ENCODE measurements around the gene HSPA4L.

HSPA4L gene

DNA sequence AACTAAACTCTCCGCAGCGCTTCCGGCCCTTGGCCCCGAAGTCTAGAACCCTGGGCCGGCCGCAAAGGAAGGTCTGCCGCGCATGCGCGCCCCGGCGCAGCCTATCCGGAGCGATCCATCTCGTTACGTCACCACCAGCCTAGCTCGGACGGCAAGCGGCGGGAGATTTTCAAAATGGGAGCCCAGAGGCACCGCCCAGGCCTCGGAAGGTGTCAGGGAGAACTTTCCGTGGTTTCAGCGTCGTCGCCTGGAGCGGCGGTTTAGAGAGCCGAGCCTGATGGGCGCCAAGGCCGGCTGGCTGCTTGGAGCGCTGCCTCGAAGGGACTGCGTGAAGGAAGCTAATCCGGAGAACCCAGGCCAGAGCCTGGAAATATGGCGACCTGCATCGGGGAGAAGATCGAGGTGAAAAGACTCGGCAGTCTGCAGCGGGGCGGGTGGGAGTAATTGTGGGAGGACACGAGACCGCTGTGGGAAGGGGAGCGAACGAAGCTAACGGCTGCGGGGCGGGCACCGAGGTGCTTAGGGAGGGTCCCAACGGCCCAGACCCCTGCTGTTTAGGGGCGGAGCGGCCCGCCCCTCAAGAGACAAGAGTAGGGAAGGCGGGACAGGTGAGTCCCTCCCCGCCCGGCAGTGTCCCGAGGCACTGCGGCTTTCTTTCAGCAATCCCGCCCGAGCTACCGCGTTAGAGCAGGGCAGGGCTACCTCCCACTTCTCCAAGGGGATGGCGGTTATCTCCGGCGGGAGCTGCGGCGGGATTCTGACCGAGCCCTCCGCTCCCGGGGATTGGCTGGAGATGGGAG, 98.8 kb downstream of the HSPA4L start, which contains the start of gene PLK4:
Gene PLK4 (plus strand): TSS at position 131 of the 800 bp plus-strand sequence. CDS start 242 bp downstream, at position 373.
- TF ChIP-seq CTCF (IDR thresholded peaks at IDR 0.05; ENCODE audit: low read depth, low read length), result no peak
- H3K36me3 ChIP-seq (replicated peaks; ENCODE audit: low read depth, low read length), result peaks cover 23% of the 10 kb centered on the region
- H3K27ac ChIP-seq (ENCODE audit: low read length), result peak within 1 kb of the TSS; percentile 81
- H3K4me2 ChIP-seq (ENCODE audit: low read length), result peak within 1 kb of the TSS; percentile 78
- H3K9me3 ChIP-seq (ENCODE audit: insufficient read depth, low read length), result no peaks in the 10 kb centered on the region
- H3K4me1 ChIP-seq (ENCODE audit: low read length), result peaks cover 9% of the 10 kb centered on the region
- H4K20me1 ChIP-seq (ENCODE audit: insufficient read depth, low read length), result no peaks in the 10 kb centered on the region
- H3K27me3 ChIP-seq (ENCODE audit: low read depth, low read length), result no peaks in the 10 kb centered on the region
- H3K4me3 ChIP-seq (ENCODE audit: low read length), result peak within 1 kb of the TSS; percentile 97
- H2AFZ ChIP-seq (ENCODE audit: low read depth, low read length), result peak within 1 kb of the TSS; percentile 98
- H3K79me2 ChIP-seq (ENCODE audit: low read length), result peaks cover 42% of the 10 kb centered on the region
- peak within 1 kb of the TSS; percentile 98 for H3K9ac ChIP-seq (ENCODE audit: low read length)

- no peaks in the 10 kb centered on the region for H3K9me3 ChIP-seq (ENCODE audit: insufficient read depth, low read length)
- H3K79me2 ChIP-seq (ENCODE audit: low read length), result peaks cover 42% of the 10 kb centered on the region
- H3K27ac ChIP-seq (ENCODE audit: low read length), result peak overlapping the region; percentile 81; the same call in 1 of the 2 replicates
- H3K4me2 ChIP-seq (ENCODE audit: low read length), result peak overlapping the region; percentile 78
- peaks cover 9% of the 10 kb centered on the region for H3K4me1 ChIP-seq (ENCODE audit: low read length)
- H3K9ac ChIP-seq (ENCODE audit: low read length), result peak overlapping the region; percentile 98
- H4K20me1 ChIP-seq (ENCODE audit: insufficient read depth, low read length), result no peaks in the 10 kb centered on the region
- no peak overlapping the region; the same call in 1 of the 2 replicates for H2AFZ ChIP-seq (ENCODE audit: low read depth, low read length)
- H3K36me3 ChIP-seq (replicated peaks; ENCODE audit: low read depth, low read length), result peaks cover 29% of the 10 kb centered on the region
- peak overlapping the region; percentile 97 for H3K4me3 ChIP-seq (ENCODE audit: low read length)
- TF ChIP-seq EZH2phosphoT487 (IDR thresholded peaks at IDR 0.05; ENCODE audit: low read depth), result no peak
- TF ChIP-seq CTCF (IDR thresholded peaks at IDR 0.05; ENCODE audit: low read depth, low read length), result no peak
- H3K27me3 ChIP-seq (ENCODE audit: low read depth, low read length), result no peaks in the 10 kb centered on the region
Measured at GRCh38 chr4:127881563-127881864, 99.4 kb downstream of the HSPA4L start.

DNA sequence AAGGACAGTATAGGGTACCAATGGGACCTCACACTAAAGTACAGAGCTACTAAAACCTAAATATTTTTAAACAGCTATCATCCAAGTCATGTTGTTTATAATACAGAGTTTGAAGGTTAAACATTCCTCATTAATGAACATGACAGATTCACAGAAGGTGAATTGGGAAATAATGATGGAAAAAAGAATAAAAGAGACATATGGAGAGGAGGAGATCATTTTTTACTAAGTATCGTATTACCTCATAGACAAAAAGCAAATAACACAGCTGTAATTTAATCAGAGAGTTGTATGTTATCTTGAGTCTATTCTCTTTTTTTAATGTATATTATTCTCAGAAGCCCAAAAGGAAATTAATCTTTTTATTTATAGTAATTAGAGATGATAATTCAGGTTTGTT, 106.4 kb downstream of the HSPA4L start:
- no peak overlapping the region for H2AFZ ChIP-seq (ENCODE audit: low read depth, low read length)
- no peak overlapping the region for H3K4me3 ChIP-seq (ENCODE audit: low read length)
- H3K36me3 ChIP-seq (replicated peaks; ENCODE audit: low read depth, low read length), result peaks cover 66% of the 10 kb centered on the region
- H3K27me3 ChIP-seq (ENCODE audit: low read depth, low read length), result no peaks in the 10 kb centered on the region
- H3K9ac ChIP-seq (ENCODE audit: low read length), result no peak overlapping the region
- no peak overlapping the region for H3K4me2 ChIP-seq (ENCODE audit: low read length)
- no peaks in the 10 kb centered on the region for H3K79me2 ChIP-seq (ENCODE audit: low read length)
- H3K9me3 ChIP-seq (ENCODE audit: insufficient read depth, low read length), result no peaks in the 10 kb centered on the region
- TF ChIP-seq CTCF (IDR thresholded peaks at IDR 0.05; ENCODE audit: low read depth, low read length) (no peak), EZH2phosphoT487 (IDR thresholded peaks at IDR 0.05; ENCODE audit: low read depth) (no peak)
- H3K27ac ChIP-seq (ENCODE audit: low read length), result no peak overlapping the region
- H4K20me1 ChIP-seq (ENCODE audit: insufficient read depth, low read length), result no peaks in the 10 kb centered on the region
- no peaks in the 10 kb centered on the region for H3K4me1 ChIP-seq (ENCODE audit: low read length)

- Histone ChIP-seq H3K9ac (ENCODE audit: low read length) (no peak overlapping the region), H4K20me1 (ENCODE audit: insufficient read depth, low read length) (no peaks in the 10 kb centered on the region), H3K4me3 (ENCODE audit: low read length) (no peak overlapping the region), H3K27ac (ENCODE audit: low read length) (no peak overlapping the region), H3K79me2 (ENCODE audit: low read length) (no peaks in the 10 kb centered on the region), H2AFZ (ENCODE audit: low read depth, low read length) (no peak overlapping the region), H3K4me2 (ENCODE audit: low read length) (no peak overlapping the region), H3K27me3 (ENCODE audit: low read depth, low read length) (no peaks in the 10 kb centered on the region), H3K4me1 (ENCODE audit: low read length) (no peaks in the 10 kb centered on the region), H3K36me3 (replicated peaks; ENCODE audit: low read depth, low read length) (peaks cover 65% of the 10 kb centered on the region), H3K9me3 (ENCODE audit: insufficient read depth, low read length) (no peaks in the 10 kb centered on the region)
- no peak for TF ChIP-seq EZH2phosphoT487 (IDR thresholded peaks at IDR 0.05; ENCODE audit: low read depth)
- TF ChIP-seq CTCF (IDR thresholded peaks at IDR 0.05; ENCODE audit: low read depth, low read length), result peak; percentile 22
Measured at GRCh38 chr4:127889903-127890302, 107.8 kb downstream of the HSPA4L start.

All from OCI-LY3 (cell line).